Mucosa of stomach (tissue), 1 donor: Measurements from ENCODE around the gene XRCC5.

Experiments
- H3K27me3 ChIP-seq: one replicate; pipeline ENCODE4 v1.7.0; 2013; ENCODE audit warnings: mild to moderate bottlenecking, low read length; ENCODE audit not compliant: control insufficient read depth, insufficient read depth
- H3K36me3 ChIP-seq: one replicate; pipeline ENCODE4 v1.7.0; 2013; ENCODE audit warnings: low read length; ENCODE audit not compliant: control insufficient read depth, insufficient read depth
- H3K4me1 ChIP-seq: one replicate; pipeline ENCODE4 v1.7.0; 2013; ENCODE audit warnings: mild to moderate bottlenecking, low read length; ENCODE audit not compliant: control insufficient read depth, insufficient read depth
- H3K4me3 ChIP-seq: one replicate; pipeline ENCODE4 v1.7.0; 2013; ENCODE audit warnings: low read length
- H3K9ac ChIP-seq: one replicate; pipeline ENCODE4 v1.7.0; 2013; ENCODE audit warnings: mild to moderate bottlenecking, low read length, moderate library complexity
- H3K9me3 ChIP-seq: one replicate; pipeline ENCODE4 v1.7.0; 2013; ENCODE audit warnings: mild to moderate bottlenecking, low read length, moderate library complexity; ENCODE audit not compliant: control insufficient read depth
- donor health status: Pancreatic carcinoma.

Gene XRCC5

GRCh38 chr2:216170076-216170763, 61.1 kb downstream of the XRCC5 start:
- Histone ChIP-seq H3K4me1 (no peaks in the 10 kb centered on the region), H3K36me3 (no peaks in the 10 kb centered on the region), H3K27me3 (no peaks in the 10 kb centered on the region), H3K4me3 (no peak overlapping the region), H3K9me3 (no peaks in the 10 kb centered on the region), H3K9ac (no peak overlapping the region)

GRCh38 chr2:216171011-216171410, 61.9 kb downstream of the XRCC5 start:
- Histone ChIP-seq H3K27me3 (no peaks in the 10 kb centered on the region), H3K9ac (no peak overlapping the region), H3K4me1 (no peaks in the 10 kb centered on the region), H3K36me3 (no peaks in the 10 kb centered on the region), H3K9me3 (no peaks in the 10 kb centered on the region), H3K4me3 (no peak overlapping the region)

- Histone ChIP-seq H3K36me3 (no peaks in the 10 kb centered on the region), H3K9me3 (no peaks in the 10 kb centered on the region), H3K27me3 (no peaks in the 10 kb centered on the region), H3K4me1 (no peaks in the 10 kb centered on the region), H3K9ac (no peak overlapping the region), H3K4me3 (no peak overlapping the region)
These were observed 63.3 kb downstream of the XRCC5 start for GRCh38 chr2:216172493-216172892.

GRCh38 chr2:216179015-216179414, 69.9 kb downstream of the XRCC5 start:
- Histone ChIP-seq H3K4me3 (no peak overlapping the region), H3K4me1 (no peaks in the 10 kb centered on the region), H3K9ac (no peak overlapping the region), H3K27me3 (no peaks in the 10 kb centered on the region), H3K36me3 (no peaks in the 10 kb centered on the region), H3K9me3 (no peaks in the 10 kb centered on the region)

GRCh38 chr2:216181351-216181750, 72.2 kb downstream of the XRCC5 start:
- no peaks in the 10 kb centered on the region for H3K27me3 ChIP-seq
- no peak overlapping the region for H3K4me3 ChIP-seq
- no peaks in the 10 kb centered on the region for H3K4me1 ChIP-seq
- no peaks in the 10 kb centered on the region for H3K36me3 ChIP-seq
- no peak overlapping the region for H3K9ac ChIP-seq
- H3K9me3 ChIP-seq: no peaks in the 10 kb centered on the region

GRCh38 chr2:216181953-216182461, 72.9 kb downstream of the XRCC5 start:
- H3K4me1 ChIP-seq: no peaks in the 10 kb centered on the region

GRCh38 chr2:216183462-216183861, 74.3 kb downstream of the XRCC5 start:
- Histone ChIP-seq H3K4me3 (no peak overlapping the region), H3K27me3 (no peaks in the 10 kb centered on the region), H3K4me1 (no peaks in the 10 kb centered on the region), H3K36me3 (no peaks in the 10 kb centered on the region), H3K9ac (no peak overlapping the region), H3K9me3 (no peaks in the 10 kb centered on the region)

More at GRCh38 chr2:216181953-216182461, 72.9 kb downstream of the XRCC5 start:
- Histone ChIP-seq H3K9ac (no peak overlapping the region), H3K27me3 (no peaks in the 10 kb centered on the region), H3K4me3 (no peak overlapping the region), H3K9me3 (no peaks in the 10 kb centered on the region), H3K36me3 (no peaks in the 10 kb centered on the region)

- Histone ChIP-seq H3K9ac (no peak overlapping the region), H3K36me3 (no peaks in the 10 kb centered on the region), H3K27me3 (no peaks in the 10 kb centered on the region), H3K9me3 (no peaks in the 10 kb centered on the region), H3K4me3 (no peak overlapping the region), H3K4me1 (no peaks in the 10 kb centered on the region)
These were observed 79.4 kb downstream of the XRCC5 start for GRCh38 chr2:216188559-216188850.

- no peak overlapping the region for H3K9ac ChIP-seq
- no peaks in the 10 kb centered on the region for H3K27me3 ChIP-seq
- H3K9me3 ChIP-seq: no peaks in the 10 kb centered on the region
- no peaks in the 10 kb centered on the region for H3K36me3 ChIP-seq
- no peak overlapping the region for H3K4me3 ChIP-seq
- no peaks in the 10 kb centered on the region for H3K4me1 ChIP-seq
These were observed 79.8 kb downstream of the XRCC5 start for GRCh38 chr2:216188956-216189355.

- Histone ChIP-seq H3K4me1 (no peaks in the 10 kb centered on the region), H3K27me3 (no peaks in the 10 kb centered on the region), H3K36me3 (no peaks in the 10 kb centered on the region), H3K9ac (no peak overlapping the region), H3K9me3 (no peaks in the 10 kb centered on the region), H3K4me3 (no peak overlapping the region)
These were observed 80.3 kb downstream of the XRCC5 start for GRCh38 chr2:216189410-216189809.

GRCh38 chr2:216192181-216192580, 83.0 kb downstream of the XRCC5 start:
- Histone ChIP-seq H3K36me3 (no peaks in the 10 kb centered on the region), H3K9me3 (no peaks in the 10 kb centered on the region), H3K4me1 (no peaks in the 10 kb centered on the region)

GRCh38 chr2:216192931-216193330, 83.8 kb downstream of the XRCC5 start:
- H3K4me3 ChIP-seq: no peak overlapping the region
- H3K27me3 ChIP-seq: no peaks in the 10 kb centered on the region
- no peaks in the 10 kb centered on the region for H3K4me1 ChIP-seq
- no peak overlapping the region for H3K9ac ChIP-seq
- H3K36me3 ChIP-seq: no peaks in the 10 kb centered on the region
- no peaks in the 10 kb centered on the region for H3K9me3 ChIP-seq

More at GRCh38 chr2:216192181-216192580, 83.0 kb downstream of the XRCC5 start:
- no peak overlapping the region for H3K9ac ChIP-seq
- no peaks in the 10 kb centered on the region for H3K27me3 ChIP-seq
- no peak overlapping the region for H3K4me3 ChIP-seq

GRCh38 chr2:216194013-216194412, 84.9 kb downstream of the XRCC5 start:
- Histone ChIP-seq H3K9me3 (no peaks in the 10 kb centered on the region), H3K27me3 (no peaks in the 10 kb centered on the region), H3K4me1 (no peaks in the 10 kb centered on the region), H3K4me3 (no peak overlapping the region), H3K9ac (no peak overlapping the region), H3K36me3 (no peaks in the 10 kb centered on the region)
